ENCODE data around the gene AFF3. TPM values are rescaled to one million over a fixed set of nuclear protein-coding genes. Genes with fewer than 3 reads are reported as not detected.

AFF3 gene
- total RNA-seq, 1 donor from 2014 or later = 44.6 TPM

GRCh38 chr2:100053087-100053885 lies 89.1 kb downstream of the AFF3 start:
- H3K36me3 ChIP-seq = no peaks in the 10 kb centered on the region
- H3K27me3 ChIP-seq = no peaks in the 10 kb centered on the region
- H3K4me1 ChIP-seq = no peaks in the 10 kb centered on the region
- intact Hi-C loops (cut with DNase I) = no loop called here
- H3K9me3 ChIP-seq = no peaks in the 10 kb centered on the region
- TF ChIP-seq CTCF (IDR thresholded peaks at IDR 0.05) = no peak
- no peak overlapping the region for H3K27ac ChIP-seq
- no peak overlapping the region for H3K4me3 ChIP-seq
- DNase-seq = no peak
- ATAC-seq = no peak

GRCh38 chr2:100052650-100053049 lies 89.7 kb downstream of the AFF3 start:
- no peak overlapping the region for H3K4me3 ChIP-seq
- no peaks in the 10 kb centered on the region for H3K9me3 ChIP-seq
- DNase-seq = peak; percentile 83
- TF ChIP-seq CTCF (IDR thresholded peaks at IDR 0.05) = no peak
- H3K4me1 ChIP-seq = no peaks in the 10 kb centered on the region
- no peak overlapping the region for H3K27ac ChIP-seq
- no peaks in the 10 kb centered on the region for H3K36me3 ChIP-seq
- peak; percentile 91 for ATAC-seq
- no peaks in the 10 kb centered on the region for H3K27me3 ChIP-seq
- intact Hi-C loops (cut with DNase I) = no loop called here

- TF ChIP-seq CTCF (IDR thresholded peaks at IDR 0.05) = no peak
- Histone ChIP-seq H3K9me3 (no peaks in the 10 kb centered on the region), H3K27me3 (no peaks in the 10 kb centered on the region), H3K27ac (no peak overlapping the region), H3K4me3 (no peak overlapping the region), H3K36me3 (no peaks in the 10 kb centered on the region), H3K4me1 (no peaks in the 10 kb centered on the region)
- intact Hi-C loops (cut with DNase I) = no loop called here
- ATAC-seq = no peak
- DNase-seq = no peak
These were observed 91.1 kb downstream of the AFF3 start for GRCh38 chr2:100051253-100051652.

- ATAC-seq = no peak
These were observed 91.7 kb downstream of the AFF3 start for GRCh38 chr2:100050685-100051084.

GRCh38 chr2:100046961-100047947 lies 95.1 kb downstream of the AFF3 start:
- DNase-seq (no peak), ATAC-seq (no peak)
- intact Hi-C loops (cut with DNase I) = no loop called here
- no peaks in the 10 kb centered on the region for H3K36me3 ChIP-seq
- H3K9me3 ChIP-seq = no peaks in the 10 kb centered on the region
- no peak overlapping the region for H3K4me3 ChIP-seq
- no peaks in the 10 kb centered on the region for H3K27me3 ChIP-seq
- H3K27ac ChIP-seq = no peak overlapping the region
- no peaks in the 10 kb centered on the region for H3K4me1 ChIP-seq
- TF ChIP-seq CTCF (IDR thresholded peaks at IDR 0.05) = no peak

More at GRCh38 chr2:100050685-100051084, 91.7 kb downstream of the AFF3 start:
- Histone ChIP-seq H3K4me1 (no peaks in the 10 kb centered on the region), H3K27ac (no peak overlapping the region), H3K27me3 (no peaks in the 10 kb centered on the region), H3K36me3 (no peaks in the 10 kb centered on the region), H3K9me3 (no peaks in the 10 kb centered on the region), H3K4me3 (no peak overlapping the region)
- intact Hi-C loops (cut with DNase I) = no loop called here
- no peak for TF ChIP-seq CTCF (IDR thresholded peaks at IDR 0.05)
- no peak for DNase-seq
